Lower leg skin (tissue), 3 donors: Measurements from ENCODE around the gene PLEKHA6.

Experiments used
- POLR2A ChIP-seq, 2 donors: fragments of 450-650 bp; IDR thresholded peaks; one replicate each; pipeline ENCODE4 v1.6.1; 2016 to 2017; ENCODE audit warnings: antibody characterized with exemption in 2 of 2, mild to moderate bottlenecking in 1 of 2, moderate library complexity in 1 of 2
- TF ChIP-seq, protein P1 (sequence below), 3 donors: fragments of 450-650 bp; IDR thresholded peaks; one replicate each; pipeline ENCODE4 v1.5.1; 2016; ENCODE audit warnings: antibody characterized with exemption in 3 of 3, mild to moderate bottlenecking in 3 of 3, moderate library complexity in 2 of 3

DNA sequence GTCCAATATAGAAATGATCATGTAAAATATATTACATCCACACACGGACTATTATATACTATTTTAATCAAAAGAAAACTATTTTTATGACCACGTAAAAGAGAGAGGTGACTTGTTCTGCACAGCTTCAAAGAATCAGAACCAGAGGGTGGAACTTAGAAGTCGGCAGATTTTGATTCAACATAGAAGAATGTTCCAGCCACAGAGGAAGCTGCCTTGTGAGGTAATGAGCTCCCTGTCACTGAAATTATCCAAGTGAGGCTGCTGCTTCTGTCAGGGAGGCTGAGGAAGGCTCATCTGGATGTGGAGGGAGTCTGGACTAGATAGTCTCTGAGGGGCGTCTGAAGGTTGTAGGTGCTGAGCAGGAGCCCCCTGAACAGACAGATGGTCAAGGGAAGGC, 2.7 kb downstream of the PLEKHA6 start:
- TF ChIP-seq, protein P1, sequence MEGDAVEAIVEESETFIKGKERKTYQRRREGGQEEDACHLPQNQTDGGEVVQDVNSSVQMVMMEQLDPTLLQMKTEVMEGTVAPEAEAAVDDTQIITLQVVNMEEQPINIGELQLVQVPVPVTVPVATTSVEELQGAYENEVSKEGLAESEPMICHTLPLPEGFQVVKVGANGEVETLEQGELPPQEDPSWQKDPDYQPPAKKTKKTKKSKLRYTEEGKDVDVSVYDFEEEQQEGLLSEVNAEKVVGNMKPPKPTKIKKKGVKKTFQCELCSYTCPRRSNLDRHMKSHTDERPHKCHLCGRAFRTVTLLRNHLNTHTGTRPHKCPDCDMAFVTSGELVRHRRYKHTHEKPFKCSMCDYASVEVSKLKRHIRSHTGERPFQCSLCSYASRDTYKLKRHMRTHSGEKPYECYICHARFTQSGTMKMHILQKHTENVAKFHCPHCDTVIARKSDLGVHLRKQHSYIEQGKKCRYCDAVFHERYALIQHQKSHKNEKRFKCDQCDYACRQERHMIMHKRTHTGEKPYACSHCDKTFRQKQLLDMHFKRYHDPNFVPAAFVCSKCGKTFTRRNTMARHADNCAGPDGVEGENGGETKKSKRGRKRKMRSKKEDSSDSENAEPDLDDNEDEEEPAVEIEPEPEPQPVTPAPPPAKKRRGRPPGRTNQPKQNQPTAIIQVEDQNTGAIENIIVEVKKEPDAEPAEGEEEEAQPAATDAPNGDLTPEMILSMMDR (IDR thresholded peaks at IDR 0.05) = no peak
- TF ChIP-seq POLR2A (IDR thresholded peaks at IDR 0.05) = no peak
